Peyer's patch (tissue), 4 donors: ENCODE data around the gene ADAMTS7.

Experiments
- POLR2A ChIP-seq, 2 donors: fragments of 450-650 bp; IDR thresholded peaks; one replicate each; pipeline ENCODE4 v1.5.1; 2017; ENCODE audit warnings: antibody characterized with exemption in 2 of 2, mild to moderate bottlenecking in 2 of 2, moderate library complexity in 2 of 2
- TF ChIP-seq, protein P1 (sequence below), 6 experiments: fragments of 450-650 bp in 4 of 6; fragments of 200-600 bp in 2 of 6; sonication (generic) in 1 of 6; IDR thresholded peaks; one replicate each; pipeline ENCODE4 v1.5.1; 2017 to 2019; ENCODE audit warnings: antibody characterized with exemption in 6 of 6, mild to moderate bottlenecking in 3 of 6, moderate library complexity in 1 of 6

DNA sequence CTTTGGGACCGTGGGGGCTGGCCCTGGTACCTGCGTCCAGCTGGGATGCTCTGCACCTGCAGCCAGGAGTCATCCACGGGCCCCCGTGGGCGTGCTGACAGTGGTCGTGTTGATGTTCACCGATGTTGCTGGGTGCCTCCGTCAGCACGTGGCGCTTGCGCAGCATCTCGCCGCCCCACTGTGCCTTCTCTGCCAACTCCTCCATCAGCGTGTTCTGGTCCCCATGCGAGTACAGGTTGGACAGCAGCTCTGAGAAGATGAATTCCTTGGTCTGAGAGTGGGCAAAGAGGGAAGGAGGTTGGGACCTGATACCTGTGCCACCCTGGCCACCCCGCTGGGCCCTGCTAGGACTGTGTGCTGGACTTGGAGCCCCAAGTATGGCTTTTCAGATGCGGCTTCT lies 61.4 kb downstream of the ADAMTS7 start:
- TF ChIP-seq, protein P1, sequence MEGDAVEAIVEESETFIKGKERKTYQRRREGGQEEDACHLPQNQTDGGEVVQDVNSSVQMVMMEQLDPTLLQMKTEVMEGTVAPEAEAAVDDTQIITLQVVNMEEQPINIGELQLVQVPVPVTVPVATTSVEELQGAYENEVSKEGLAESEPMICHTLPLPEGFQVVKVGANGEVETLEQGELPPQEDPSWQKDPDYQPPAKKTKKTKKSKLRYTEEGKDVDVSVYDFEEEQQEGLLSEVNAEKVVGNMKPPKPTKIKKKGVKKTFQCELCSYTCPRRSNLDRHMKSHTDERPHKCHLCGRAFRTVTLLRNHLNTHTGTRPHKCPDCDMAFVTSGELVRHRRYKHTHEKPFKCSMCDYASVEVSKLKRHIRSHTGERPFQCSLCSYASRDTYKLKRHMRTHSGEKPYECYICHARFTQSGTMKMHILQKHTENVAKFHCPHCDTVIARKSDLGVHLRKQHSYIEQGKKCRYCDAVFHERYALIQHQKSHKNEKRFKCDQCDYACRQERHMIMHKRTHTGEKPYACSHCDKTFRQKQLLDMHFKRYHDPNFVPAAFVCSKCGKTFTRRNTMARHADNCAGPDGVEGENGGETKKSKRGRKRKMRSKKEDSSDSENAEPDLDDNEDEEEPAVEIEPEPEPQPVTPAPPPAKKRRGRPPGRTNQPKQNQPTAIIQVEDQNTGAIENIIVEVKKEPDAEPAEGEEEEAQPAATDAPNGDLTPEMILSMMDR (IDR thresholded peaks at IDR 0.05) = no peak
- TF ChIP-seq POLR2A (IDR thresholded peaks at IDR 0.05) = no peak
